Left renal pelvis (tissue), 4 donors: ENCODE data around the gene LYL1. TPM values are rescaled to one million over a fixed set of nuclear protein-coding genes. Genes with fewer than 3 reads are reported as not detected.

Experiments used
- polyA plus RNA-seq, 4 donors: library from polyadenylated mRNA; unstranded; fragments of 120-200 nt; gene quantifications; one replicate each; pipeline ENCODE4 v1.2.1, GENCODE V29; 2013; ENCODE audit not compliant: insufficient read length in 4 of 4

Gene LYL1
- polyA plus RNA-seq, 4 donors = 3.5 to 8.1 (median 5.3) TPM

Other genes starting within 250 kb of the LYL1 start
- 10 to 100 TPM; 12.0 to 14.0 (median 12.6) TPM for gene DNASE2, start 221.4 kb downstream of the LYL1 start, polyA plus RNA-seq
- gene KLF1, start 215.7 kb downstream of the LYL1 start, polyA plus RNA-seq = 1 to 10 TPM in 1 of 4 donors, under 1 TPM in 3; 0.19 to 3.4 (median 0.34) TPM
- 10 to 100 TPM; 14.9 to 36.7 (median 26.0) TPM for gene GCDH, start 211.7 kb downstream of the LYL1 start, polyA plus RNA-seq
- 1 to 10 TPM; 2.0 to 5.4 (median 2.7) TPM for gene SYCE2, start 183.6 kb downstream of the LYL1 start, polyA plus RNA-seq
- gene FARSA, start 169.1 kb downstream of the LYL1 start, polyA plus RNA-seq = 10 to 100 TPM; 32.3 to 59.0 (median 45.4) TPM
- gene CALR, start 164.2 kb downstream of the LYL1 start, polyA plus RNA-seq = 100 to 1,000 TPM; 715 to 943 (median 905) TPM
- 10 to 100 TPM; 68.2 to 96.0 (median 74.4) TPM for gene RAD23A, start 157.0 kb downstream of the LYL1 start, polyA plus RNA-seq
- 10 to 100 TPM; 23.2 to 46.5 (median 28.4) TPM for gene GADD45GIP1, start 145.6 kb downstream of the LYL1 start, polyA plus RNA-seq
- under 1 TPM in 2 of 4 donors, not detected in 2; 0.08 to 0.10 TPM for gene DAND5, start 133.3 kb downstream of the LYL1 start, polyA plus RNA-seq
- gene NFIX, start 107.4 kb downstream of the LYL1 start, polyA plus RNA-seq = 100 to 1,000 TPM in 1 of 4 donors, 10 to 100 TPM in 3; 18.9 to 130 (median 23.3) TPM
- gene TRMT1, start 13.9 kb upstream of the LYL1 start, polyA plus RNA-seq = 10 to 100 TPM; 26.0 to 44.9 (median 35.0) TPM
- 10 to 100 TPM; 12.7 to 33.2 (median 22.0) TPM for gene NACC1, start 15.4 kb upstream of the LYL1 start, polyA plus RNA-seq
- gene STX10, start 47.5 kb upstream of the LYL1 start, polyA plus RNA-seq = 10 to 100 TPM; 55.8 to 71.7 (median 57.1) TPM
- 100 to 1,000 TPM in 1 of 4 donors, 10 to 100 TPM in 3; 50.6 to 480 (median 68.7) TPM for gene IER2, start 47.6 kb upstream of the LYL1 start, polyA plus RNA-seq